ENCODE measurements around the gene TRIM75.
"Not testable (repeated sequence)": the region's sequence is repeated elsewhere in the genome, so short reads cannot be mapped to it uniquely, and the experiment has no call there.

Gene TRIM75

DNA sequence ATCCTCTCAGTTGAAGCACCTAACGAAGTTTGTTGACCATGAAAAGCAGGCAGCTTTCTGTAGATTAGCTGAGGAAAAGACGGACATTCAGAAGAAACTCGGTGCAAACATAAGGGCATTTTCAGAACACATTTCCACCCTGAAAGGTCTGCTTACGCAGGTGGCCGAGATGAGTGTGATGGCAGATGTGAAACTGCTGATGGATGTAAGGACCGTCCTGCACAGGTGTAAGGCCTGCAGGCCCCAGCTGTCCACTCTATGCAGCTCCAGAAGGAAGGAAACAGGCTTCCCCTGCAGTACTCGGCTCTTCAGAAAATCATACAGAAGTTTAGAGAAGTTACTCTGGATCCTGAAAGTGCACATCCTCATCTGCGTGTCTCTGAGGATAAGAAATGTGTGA, 42.7 kb upstream of the TRIM75 start:
- DNase-seq (ENCODE audit: low read depth) = no peak
- TF ChIP-seq, protein P1, sequence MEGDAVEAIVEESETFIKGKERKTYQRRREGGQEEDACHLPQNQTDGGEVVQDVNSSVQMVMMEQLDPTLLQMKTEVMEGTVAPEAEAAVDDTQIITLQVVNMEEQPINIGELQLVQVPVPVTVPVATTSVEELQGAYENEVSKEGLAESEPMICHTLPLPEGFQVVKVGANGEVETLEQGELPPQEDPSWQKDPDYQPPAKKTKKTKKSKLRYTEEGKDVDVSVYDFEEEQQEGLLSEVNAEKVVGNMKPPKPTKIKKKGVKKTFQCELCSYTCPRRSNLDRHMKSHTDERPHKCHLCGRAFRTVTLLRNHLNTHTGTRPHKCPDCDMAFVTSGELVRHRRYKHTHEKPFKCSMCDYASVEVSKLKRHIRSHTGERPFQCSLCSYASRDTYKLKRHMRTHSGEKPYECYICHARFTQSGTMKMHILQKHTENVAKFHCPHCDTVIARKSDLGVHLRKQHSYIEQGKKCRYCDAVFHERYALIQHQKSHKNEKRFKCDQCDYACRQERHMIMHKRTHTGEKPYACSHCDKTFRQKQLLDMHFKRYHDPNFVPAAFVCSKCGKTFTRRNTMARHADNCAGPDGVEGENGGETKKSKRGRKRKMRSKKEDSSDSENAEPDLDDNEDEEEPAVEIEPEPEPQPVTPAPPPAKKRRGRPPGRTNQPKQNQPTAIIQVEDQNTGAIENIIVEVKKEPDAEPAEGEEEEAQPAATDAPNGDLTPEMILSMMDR (IDR thresholded peaks at IDR 0.05; ENCODE audit: insufficient read depth, low read depth, low read length, missing control alignments) = no peak
- no peak overlapping the region for H3K4me3 ChIP-seq (ENCODE audit: low read depth, low read length)

DNA sequence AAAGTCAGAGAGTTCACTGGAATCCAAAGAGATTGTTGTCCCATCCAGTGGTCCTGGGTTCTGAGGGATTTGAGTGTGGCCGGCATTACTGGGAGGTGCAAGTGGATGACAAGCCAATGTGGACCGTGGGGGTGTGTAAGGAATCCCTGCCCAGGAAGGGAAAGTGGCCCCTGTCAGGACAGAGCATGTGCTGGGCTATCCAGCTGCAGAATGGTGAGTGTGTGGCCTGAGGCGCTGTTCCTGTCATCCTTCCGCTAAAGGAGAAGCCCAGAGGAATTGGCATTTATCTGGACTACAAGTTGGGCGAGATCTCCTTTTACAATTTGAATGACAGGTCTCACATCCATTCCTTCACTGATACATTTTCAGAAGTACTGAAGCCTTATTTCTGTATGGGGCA, 42.3 kb upstream of the TRIM75 start:
- no peak overlapping the region for H3K4me3 ChIP-seq (ENCODE audit: low read depth, low read length)
- no peak for DNase-seq (ENCODE audit: low read depth)
- TF ChIP-seq, protein P1 (IDR thresholded peaks at IDR 0.05; ENCODE audit: insufficient read depth, low read depth, low read length, missing control alignments) = no peak

DNA sequence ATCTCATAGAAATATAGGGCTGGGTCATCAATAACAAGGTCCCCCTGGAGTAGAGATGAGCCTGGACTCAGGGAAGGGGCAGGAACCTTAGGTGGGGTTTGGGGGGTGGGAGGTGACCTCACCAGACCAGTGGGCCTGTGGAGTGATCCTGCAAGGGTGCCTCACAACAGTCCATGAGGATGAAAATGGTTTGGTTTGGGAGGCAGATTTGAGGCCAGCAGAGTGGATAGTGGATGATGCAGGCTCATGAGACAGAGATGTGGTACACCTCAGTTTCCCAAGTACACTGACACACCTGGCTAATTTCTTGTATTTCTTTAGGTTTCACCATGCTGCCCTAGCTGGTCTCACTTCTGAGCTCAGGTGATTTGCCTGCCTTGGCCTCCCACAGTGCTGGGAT, 40.0 kb upstream of the TRIM75 start:
- H3K4me3 ChIP-seq (ENCODE audit: low read depth, low read length) = no peak overlapping the region
- DNase-seq (ENCODE audit: low read depth) = no peak
- TF ChIP-seq, protein P1 (IDR thresholded peaks at IDR 0.05; ENCODE audit: insufficient read depth, low read depth, low read length, missing control alignments) = no peak

DNA sequence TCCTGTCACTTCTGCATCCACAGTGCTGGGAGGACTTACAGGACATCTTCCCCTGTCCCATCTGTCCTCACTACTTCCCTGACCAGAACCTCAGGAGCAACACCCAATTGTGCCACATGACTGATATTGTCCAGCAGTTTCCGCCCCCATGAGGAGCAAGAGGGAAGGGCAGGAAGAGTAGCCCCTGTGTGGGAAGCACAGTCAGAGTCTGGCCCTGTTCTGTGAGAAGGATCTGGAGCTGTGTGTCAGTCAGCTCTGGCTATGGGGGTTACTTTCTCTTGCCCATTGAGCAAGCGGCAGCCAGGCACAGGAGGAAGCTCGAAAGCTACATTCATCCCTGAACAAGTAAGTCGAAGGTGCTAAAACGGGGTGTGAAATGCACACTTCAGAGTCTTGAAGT, 36.7 kb upstream of the TRIM75 start:
- peak; percentile 41 for DNase-seq (ENCODE audit: low read depth)
- TF ChIP-seq, protein P1 (IDR thresholded peaks at IDR 0.05; ENCODE audit: insufficient read depth, low read depth, low read length, missing control alignments) = no peak
- no peak overlapping the region for H3K4me3 ChIP-seq (ENCODE audit: low read depth, low read length)

DNA sequence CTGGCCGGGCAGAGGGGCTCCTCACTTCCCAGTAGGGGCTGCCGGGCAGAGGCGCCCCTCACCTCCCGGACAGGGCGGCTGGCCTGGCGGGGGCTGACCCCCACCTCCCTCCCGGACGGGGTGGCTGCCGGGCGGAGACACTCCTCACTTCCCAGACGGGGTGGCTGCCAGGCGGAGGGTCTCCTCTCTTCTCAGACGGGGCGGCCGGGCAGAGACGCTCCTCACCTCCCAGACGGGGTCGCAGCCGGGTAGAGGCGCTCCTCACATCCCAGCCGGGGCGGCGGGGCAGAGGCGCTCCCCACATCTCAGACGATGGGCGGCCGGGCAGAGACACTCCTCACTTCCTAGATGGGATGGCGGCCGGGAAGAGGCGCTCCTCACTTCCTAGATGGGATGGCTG, 33.7 kb upstream of the TRIM75 start:
- DNase-seq (ENCODE audit: low read depth); H3K4me3 ChIP-seq (ENCODE audit: low read depth, low read length): not testable (repeated sequence)

DNA sequence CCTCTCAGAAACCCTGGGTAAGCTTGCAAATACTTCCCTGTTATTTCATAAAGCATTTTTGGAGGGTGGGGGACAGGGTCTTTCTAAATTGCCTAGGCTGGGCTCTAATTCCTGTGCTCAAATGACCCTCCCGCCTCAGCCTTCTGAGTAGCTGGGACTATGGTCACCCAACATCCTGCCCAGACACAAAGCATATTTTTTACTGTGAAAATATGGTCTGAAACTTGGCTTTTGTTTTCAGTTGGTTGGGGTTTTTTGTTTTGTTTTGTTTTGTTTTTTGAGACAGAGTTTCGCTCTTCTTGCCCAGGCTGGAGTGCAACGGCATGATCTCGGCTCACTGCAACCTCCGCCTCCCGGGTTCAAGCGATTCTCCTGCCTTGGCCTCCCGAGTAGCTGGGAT, 27.9 kb upstream of the TRIM75 start:
- peak; percentile 30 for DNase-seq (ENCODE audit: low read depth)
- not testable (repeated sequence) for H3K4me3 ChIP-seq (ENCODE audit: low read depth, low read length)

DNA sequence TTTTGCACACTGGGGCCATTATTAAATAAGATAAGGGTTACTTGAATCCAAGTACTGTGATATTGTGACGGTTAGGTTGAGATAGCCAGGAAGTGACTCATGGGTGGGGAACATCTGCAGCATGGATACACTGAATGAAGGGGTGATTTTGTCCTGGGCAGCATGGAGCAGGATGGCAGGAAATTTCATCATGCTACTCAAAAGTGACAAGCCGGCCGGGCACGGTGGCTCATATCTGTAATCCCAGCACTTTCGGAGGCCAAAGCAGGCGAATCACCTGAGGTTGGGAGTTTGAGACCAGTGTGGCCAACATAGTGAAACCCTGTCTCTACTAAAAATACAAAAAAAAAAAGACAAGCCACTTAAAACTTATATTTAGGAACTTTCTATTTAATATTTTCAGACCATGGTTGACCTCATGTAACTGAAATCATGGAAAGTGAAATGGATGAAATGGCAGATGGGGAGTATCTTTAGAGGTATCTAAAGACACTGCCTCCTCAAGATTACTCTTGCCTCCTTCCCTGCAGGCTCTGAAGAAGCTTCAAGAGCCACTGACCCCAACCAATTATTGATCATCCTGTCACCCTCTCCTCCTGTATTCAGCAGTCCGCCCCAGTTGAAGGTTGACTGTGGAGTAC, 25.8 kb upstream of the TRIM75 start:
- TF ChIP-seq, protein P1 (IDR thresholded peaks at IDR 0.05; ENCODE audit: insufficient read depth, low read depth, low read length, missing control alignments) = no peak
- no peak overlapping the region for H3K4me3 ChIP-seq (ENCODE audit: low read depth, low read length)
- DNase-seq (ENCODE audit: low read depth) = no peak

DNA sequence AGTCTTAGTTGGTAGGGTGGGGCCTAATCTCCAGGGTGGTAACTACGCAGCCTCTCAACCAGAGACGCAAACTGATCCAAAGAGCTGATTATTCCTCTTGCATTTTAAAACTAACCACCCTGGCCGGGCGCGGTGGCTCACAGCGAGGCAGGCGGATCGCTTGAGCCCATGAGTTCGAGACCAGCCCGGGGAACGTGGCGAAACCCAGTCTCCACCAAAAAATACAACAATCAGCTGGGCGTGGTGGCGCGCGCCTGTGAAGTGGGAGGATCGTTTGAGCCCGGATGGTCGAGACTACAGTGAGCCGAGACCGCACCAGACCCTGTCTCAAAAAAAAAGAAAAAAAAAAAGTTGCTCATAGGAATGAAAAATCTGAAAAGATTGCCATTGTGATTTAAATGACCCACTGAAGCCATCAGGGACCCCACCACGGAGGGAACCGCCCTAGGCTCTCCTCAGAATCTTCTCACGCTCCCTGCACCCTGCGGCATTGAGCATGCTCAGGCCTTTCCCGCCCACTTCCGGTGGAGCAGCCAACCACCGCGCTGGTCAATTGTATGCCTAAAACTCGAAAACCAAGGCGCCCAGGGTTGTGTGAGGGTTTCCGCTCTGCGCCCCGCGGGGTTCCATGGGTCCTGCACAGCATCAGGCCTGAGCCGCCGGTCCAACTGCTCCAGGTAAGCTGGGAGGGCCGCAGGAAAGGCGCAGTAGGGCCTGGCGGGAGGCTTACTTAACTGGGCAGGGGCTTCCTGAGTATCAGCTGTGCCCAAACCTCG, 22.0 kb upstream of the TRIM75 start, which contains the start of gene TRIM60:
Gene TRIM60, plus strand, starts transcription at position 564 of the 776 bp plus-strand sequence. CDS start 8,074 bp downstream, outside the sequence.
- H3K4me3 ChIP-seq (ENCODE audit: low read depth, low read length) = no peak within 1 kb of the TSS
- DNase-seq (ENCODE audit: low read depth) = no peak
- TF ChIP-seq, protein P1 (IDR thresholded peaks at IDR 0.05; ENCODE audit: insufficient read depth, low read depth, low read length, missing control alignments) = no peak
